SKM-1 (cell line): Measurements from ENCODE around the gene RNF112.

Experiments used
- DNase-seq: peaks from one replicate; lab custom pipeline; 2025; ENCODE audit not compliant: unreplicated experiment; lab: John Stamatoyannopoulos, UW

RNF112 gene

GRCh38 chr17:19387921-19388521 lies 23.0 kb upstream of the RNF112 start:
- no peak for DNase-seq

- no peak for DNase-seq
Measured at GRCh38 chr17:19388791-19389785, 21.9 kb upstream of the RNF112 start.

- DNase-seq, result no peak
Measured at GRCh38 chr17:19390951-19391350, 20.1 kb upstream of the RNF112 start.

GRCh38 chr17:19391432-19391831 lies 19.6 kb upstream of the RNF112 start:
- no peak for DNase-seq

GRCh38 chr17:19392303-19392702 lies 18.7 kb upstream of the RNF112 start:
- no peak for DNase-seq

GRCh38 chr17:19397556-19398041 lies 13.4 kb upstream of the RNF112 start:
- no peak for DNase-seq

GRCh38 chr17:19398301-19399181 lies 12.5 kb upstream of the RNF112 start:
- DNase-seq, result peak; percentile 30

GRCh38 chr17:19399750-19400450 lies 11.1 kb upstream of the RNF112 start:
- DNase-seq, result no peak

GRCh38 chr17:19401321-19402010 lies 9.6 kb upstream of the RNF112 start:
- no peak for DNase-seq

- no peak for DNase-seq
Measured at GRCh38 chr17:19402171-19402570, 8.9 kb upstream of the RNF112 start.

- DNase-seq, result no peak
Measured at GRCh38 chr17:19403021-19403420, 8.0 kb upstream of the RNF112 start.

GRCh38 chr17:19404264-19404663 lies 6.8 kb upstream of the RNF112 start:
- DNase-seq, result no peak

GRCh38 chr17:19405114-19405513 lies 5.9 kb upstream of the RNF112 start:
- no peak for DNase-seq

GRCh38 chr17:19407601-19408345 lies 3.3 kb upstream of the RNF112 start:
- DNase-seq, result no peak

- DNase-seq, result no peak
Measured at GRCh38 chr17:19408346-19408710, 2.7 kb upstream of the RNF112 start.

- no peak for DNase-seq
Measured at GRCh38 chr17:19409066-19409465, 2.0 kb upstream of the RNF112 start.

GRCh38 chr17:19409509-19409908 lies 1.5 kb upstream of the RNF112 start:
- DNase-seq, result no peak

GRCh38 chr17:19410091-19410490 lies 941 bp upstream of the RNF112 start:
- no peak for DNase-seq

GRCh38 chr17:19411631-19412030 lies 599 bp downstream of the RNF112 start:
- no peak for DNase-seq
